Measurements from ENCODE around the gene NOG.

The NOG gene

GRCh38 chr17:56557682-56558081 is 35.8 kb upstream of the NOG start:
- DNase-seq (ENCODE audit: low read depth), result no peak
- H3K4me3 ChIP-seq (ENCODE audit: low read depth, low read length), result no peak overlapping the region
- TF ChIP-seq MYC (IDR thresholded peaks at IDR 0.05; ENCODE audit: low read depth, low read length) (no peak), POLR2A (IDR thresholded peaks at IDR 0.05; ENCODE audit: extremely low read depth, insufficient read length) (no peak), CTCF (IDR thresholded peaks at IDR 0.05; ENCODE audit: low read depth, low read length) (no peak), MAX (IDR thresholded peaks at IDR 0.05; ENCODE audit: low read depth, low read length) (no peak)

- H3K4me3 ChIP-seq (ENCODE audit: low read depth, low read length), result no peak overlapping the region
- TF ChIP-seq POLR2A (IDR thresholded peaks at IDR 0.05; ENCODE audit: extremely low read depth, insufficient read length) (no peak), MAX (IDR thresholded peaks at IDR 0.05; ENCODE audit: low read depth, low read length) (no peak), CTCF (IDR thresholded peaks at IDR 0.05; ENCODE audit: low read depth, low read length) (no peak), MYC (IDR thresholded peaks at IDR 0.05; ENCODE audit: low read depth, low read length) (no peak)
- DNase-seq (ENCODE audit: low read depth), result no peak
Observed at GRCh38 chr17:56558088-56558487, 35.4 kb upstream of the NOG start.

- no peak overlapping the region for H3K4me3 ChIP-seq (ENCODE audit: low read depth, low read length)
- TF ChIP-seq MYC (IDR thresholded peaks at IDR 0.05; ENCODE audit: low read depth, low read length) (no peak), POLR2A (IDR thresholded peaks at IDR 0.05; ENCODE audit: extremely low read depth, insufficient read length) (no peak), MAX (IDR thresholded peaks at IDR 0.05; ENCODE audit: low read depth, low read length) (no peak), CTCF (IDR thresholded peaks at IDR 0.05; ENCODE audit: low read depth, low read length) (no peak)
- no peak for DNase-seq (ENCODE audit: low read depth)
Observed at GRCh38 chr17:56570199-56570598, 23.3 kb upstream of the NOG start.

- no peak for DNase-seq (ENCODE audit: low read depth)
- H3K4me3 ChIP-seq (ENCODE audit: low read depth, low read length), result no peak overlapping the region
- no peak for TF ChIP-seq MYC (IDR thresholded peaks at IDR 0.05; ENCODE audit: low read depth, low read length)
- TF ChIP-seq CTCF (IDR thresholded peaks at IDR 0.05; ENCODE audit: low read depth, low read length), result no peak
- no peak for TF ChIP-seq POLR2A (IDR thresholded peaks at IDR 0.05; ENCODE audit: extremely low read depth, insufficient read length)
- no peak for TF ChIP-seq MAX (IDR thresholded peaks at IDR 0.05; ENCODE audit: low read depth, low read length)
Observed at GRCh38 chr17:56571456-56571855, 22.0 kb upstream of the NOG start.

- TF ChIP-seq POLR2A (IDR thresholded peaks at IDR 0.05; ENCODE audit: extremely low read depth, insufficient read length) (no peak), MAX (IDR thresholded peaks at IDR 0.05; ENCODE audit: low read depth, low read length) (no peak), CTCF (IDR thresholded peaks at IDR 0.05; ENCODE audit: low read depth, low read length) (no peak), MYC (IDR thresholded peaks at IDR 0.05; ENCODE audit: low read depth, low read length) (no peak)
Observed at GRCh38 chr17:56577190-56577842, 16.2 kb upstream of the NOG start.

More at GRCh38 chr17:56577190-56577842, 16.2 kb upstream of the NOG start:
- H3K4me3 ChIP-seq (ENCODE audit: low read depth, low read length), result no peak overlapping the region
- no peak for DNase-seq (ENCODE audit: low read depth)

All from NB4 (cell line).